DMS79 treated with DMSO at 0.1 percent for 48 hours (cell line): Measurements from ENCODE around the gene FAM124A.

ENCODE experiments used
- DNase-seq: peaks from one replicate; lab custom pipeline; 2025; lab: John Stamatoyannopoulos, UW

The FAM124A gene

GRCh38 chr13:51220706-51221105 is 1.5 kb upstream of the FAM124A start:
- DNase-seq: no peak

GRCh38 chr13:51221108-51221507 is 1.1 kb upstream of the FAM124A start:
- DNase-seq: no peak

- DNase-seq: no peak
Measured at GRCh38 chr13:51221674-51222036, 543 bp upstream of the FAM124A start.

- no peak for DNase-seq
Measured at GRCh38 chr13:51222686-51223559, 725 bp downstream of the FAM124A start.

GRCh38 chr13:51223560-51224270 is 1.5 kb downstream of the FAM124A start:
- DNase-seq: no peak

- no peak for DNase-seq
Measured at GRCh38 chr13:51225029-51225428, 2.8 kb downstream of the FAM124A start.

- no peak for DNase-seq
Measured at GRCh38 chr13:51227404-51227803, 5.2 kb downstream of the FAM124A start.

- DNase-seq: no peak
Measured at GRCh38 chr13:51229101-51229719, 7.0 kb downstream of the FAM124A start.

- no peak for DNase-seq
Measured at GRCh38 chr13:51229731-51230130, 7.5 kb downstream of the FAM124A start.

GRCh38 chr13:51230477-51231105 is 8.4 kb downstream of the FAM124A start:
- DNase-seq: no peak

- DNase-seq: no peak
Measured at GRCh38 chr13:51231456-51231855, 9.3 kb downstream of the FAM124A start.

GRCh38 chr13:51232328-51232727 is 10.1 kb downstream of the FAM124A start:
- no peak for DNase-seq

- DNase-seq: no peak
Measured at GRCh38 chr13:51233117-51233826, 11.1 kb downstream of the FAM124A start.

- no peak for DNase-seq
Measured at GRCh38 chr13:51234676-51235075, 12.5 kb downstream of the FAM124A start.

GRCh38 chr13:51235186-51235585 is 13.0 kb downstream of the FAM124A start:
- no peak for DNase-seq

GRCh38 chr13:51235756-51236490 is 13.7 kb downstream of the FAM124A start:
- DNase-seq: no peak

GRCh38 chr13:51236491-51236792 is 14.2 kb downstream of the FAM124A start:
- DNase-seq: no peak

- no peak for DNase-seq
Measured at GRCh38 chr13:51237386-51237785, 15.2 kb downstream of the FAM124A start.

- no peak for DNase-seq
Measured at GRCh38 chr13:51237887-51238286, 15.7 kb downstream of the FAM124A start.

- no peak for DNase-seq
Measured at GRCh38 chr13:51240178-51240577, 18.0 kb downstream of the FAM124A start.

- no peak for DNase-seq
Measured at GRCh38 chr13:51240958-51241357, 18.8 kb downstream of the FAM124A start.
